GM19324 (cell line): Measurements from ENCODE around the gene AGAP2.

Source experiments
- ATAC-seq: cut with Tn5 transposase; IDR thresholded peaks from one replicate; pipeline ENCODE4 v1.9.1; 2021; ENCODE audit warnings: mild to moderate bottlenecking, moderate library complexity; ENCODE audit not compliant: unreplicated experiment, low FRiP score

Gene AGAP2

GRCh38 chr12:57769594-57769993 is 31.1 kb upstream of the AGAP2 start:
- ATAC-seq = no peak

- ATAC-seq = no peak
These were observed 29.3 kb upstream of the AGAP2 start for GRCh38 chr12:57767876-57768275.

GRCh38 chr12:57767305-57767698 is 28.8 kb upstream of the AGAP2 start:
- ATAC-seq = no peak

- ATAC-seq = no peak
These were observed 28.1 kb upstream of the AGAP2 start, which contains the start of gene CYP27B1 for GRCh38 chr12:57766464-57767304. CYP27B1 (minus strand) TSS chr12:57767078; CDS start chr12:57767041, 37 bp downstream.

- no peak for ATAC-seq
These were observed 27.3 kb upstream of the AGAP2 start for GRCh38 chr12:57765698-57766463.

GRCh38 chr12:57765003-57765697 is 26.6 kb upstream of the AGAP2 start:
- peak; percentile 55 for ATAC-seq

- ATAC-seq = no peak
These were observed 26.1 kb upstream of the AGAP2 start for GRCh38 chr12:57764662-57765002.

GRCh38 chr12:57763881-57764661 is 25.5 kb upstream of the AGAP2 start:
- ATAC-seq = no peak

GRCh38 chr12:57762463-57762862 is 23.9 kb upstream of the AGAP2 start:
- ATAC-seq = no peak

GRCh38 chr12:57761391-57761998 is 23.0 kb upstream of the AGAP2 start:
- ATAC-seq = no peak

GRCh38 chr12:57760347-57760982 is 21.9 kb upstream of the AGAP2 start:
- ATAC-seq = no peak

- no peak for ATAC-seq
These were observed 20.9 kb upstream of the AGAP2 start for GRCh38 chr12:57759360-57759980.

GRCh38 chr12:57758552-57759359 is 20.2 kb upstream of the AGAP2 start:
- no peak for ATAC-seq

- no peak for ATAC-seq
These were observed 19.2 kb upstream of the AGAP2 start for GRCh38 chr12:57757771-57758170.

GRCh38 chr12:57756406-57757341 is 18.1 kb upstream of the AGAP2 start:
- no peak for ATAC-seq

GRCh38 chr12:57755454-57756372 is 17.2 kb upstream of the AGAP2 start:
- no peak for ATAC-seq
